ENCODE data around the gene RREB1. TPM values are rescaled to one million over a fixed set of nuclear protein-coding genes. Genes with fewer than 3 reads are reported as not detected.

The RREB1 gene
- polyA plus RNA-seq, 1 donor from 2014 or later = not detected

DNA sequence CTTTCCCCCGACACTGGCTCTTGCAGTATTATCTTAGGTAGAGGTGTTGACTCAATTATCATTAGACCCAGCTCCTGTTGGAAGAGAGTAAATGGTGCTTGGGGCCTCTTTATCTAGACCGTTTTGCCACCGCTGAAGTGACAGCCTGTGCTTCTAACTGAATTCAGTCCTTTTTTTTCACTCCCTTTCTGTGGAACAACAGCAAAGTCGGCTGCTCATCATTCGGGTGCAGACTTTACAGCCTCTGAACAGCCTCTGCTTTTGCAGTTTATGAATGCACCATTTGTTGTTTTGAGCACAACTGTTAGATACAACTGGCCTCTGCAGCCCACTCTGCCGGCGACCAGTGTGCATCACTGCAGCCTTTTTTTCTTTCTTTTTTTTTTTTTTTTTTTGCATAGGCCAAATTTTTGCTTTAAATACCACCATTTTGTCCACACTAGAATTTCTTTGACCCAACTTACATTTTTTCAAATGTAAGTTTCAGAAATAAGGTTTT lies 35.8 kb downstream of the RREB1 start:
- H3F3A ChIP-seq (ENCODE audit: insufficient read depth, low read length, poor library complexity, severe bottlenecking) = no peaks in the 10 kb centered on the region

DNA sequence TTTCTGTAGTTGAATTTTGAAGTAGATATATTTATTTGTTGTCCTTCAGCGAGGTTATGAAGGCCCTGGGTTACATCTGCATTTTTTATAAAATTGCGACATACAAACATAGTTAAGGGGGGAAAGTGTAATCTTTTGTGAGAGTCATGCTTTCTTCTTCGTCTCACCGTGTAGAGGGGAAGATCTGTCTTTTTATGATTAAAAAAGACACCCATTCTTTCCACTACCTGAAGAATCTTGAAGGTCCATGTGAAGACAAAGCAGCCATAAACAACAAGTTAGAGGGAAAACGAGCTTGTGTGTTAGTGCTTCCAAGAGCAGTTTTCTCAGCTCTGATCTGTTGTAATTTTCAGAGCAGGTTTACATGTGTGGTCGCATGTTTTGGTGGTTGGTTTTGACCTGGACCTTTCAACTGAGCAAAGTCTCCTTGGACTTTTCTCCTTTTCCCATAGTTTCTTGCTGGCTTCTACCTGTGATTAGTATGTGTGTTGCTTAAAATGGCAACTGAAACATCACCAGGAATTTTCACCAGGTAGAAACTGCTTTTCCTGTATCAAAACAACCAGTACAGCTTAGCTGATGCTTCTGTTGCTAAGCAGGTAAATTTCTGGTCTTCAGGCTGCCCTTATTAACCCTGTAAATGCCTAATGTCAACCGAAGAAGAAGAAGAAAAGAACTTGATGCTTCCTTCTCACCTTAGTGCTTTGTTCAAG lies 37.3 kb downstream of the RREB1 start:
- Histone ChIP-seq H3K27ac (ENCODE audit: low read length) (no peak overlapping the region), H3K4me3 (ENCODE audit: low read length) (no peak overlapping the region), H3K27me3 (ENCODE audit: insufficient read depth, low read depth, low read length) (no peaks in the 10 kb centered on the region), H3K4me2 (ENCODE audit: low read length) (no peak overlapping the region), H3F3A (ENCODE audit: insufficient read depth, low read length, poor library complexity, severe bottlenecking) (no peaks in the 10 kb centered on the region), H3K9ac (ENCODE audit: low read length) (no peak overlapping the region), H3K9me2 (ENCODE audit: insufficient read depth, low read length) (no peaks in the 10 kb centered on the region), H4K20me1 (ENCODE audit: insufficient read depth) (no peaks in the 10 kb centered on the region), H3K9me3 (ENCODE audit: low read length) (no peaks in the 10 kb centered on the region), H3K36me3 (ENCODE audit: insufficient read depth, low read length) (no peaks in the 10 kb centered on the region), H3K79me2 (replicated peaks; ENCODE audit: insufficient read depth, low read length) (no peaks in the 10 kb centered on the region), H2AFZ (ENCODE audit: low read depth, low read length) (no peak overlapping the region)
- TF ChIP-seq, protein P1, sequence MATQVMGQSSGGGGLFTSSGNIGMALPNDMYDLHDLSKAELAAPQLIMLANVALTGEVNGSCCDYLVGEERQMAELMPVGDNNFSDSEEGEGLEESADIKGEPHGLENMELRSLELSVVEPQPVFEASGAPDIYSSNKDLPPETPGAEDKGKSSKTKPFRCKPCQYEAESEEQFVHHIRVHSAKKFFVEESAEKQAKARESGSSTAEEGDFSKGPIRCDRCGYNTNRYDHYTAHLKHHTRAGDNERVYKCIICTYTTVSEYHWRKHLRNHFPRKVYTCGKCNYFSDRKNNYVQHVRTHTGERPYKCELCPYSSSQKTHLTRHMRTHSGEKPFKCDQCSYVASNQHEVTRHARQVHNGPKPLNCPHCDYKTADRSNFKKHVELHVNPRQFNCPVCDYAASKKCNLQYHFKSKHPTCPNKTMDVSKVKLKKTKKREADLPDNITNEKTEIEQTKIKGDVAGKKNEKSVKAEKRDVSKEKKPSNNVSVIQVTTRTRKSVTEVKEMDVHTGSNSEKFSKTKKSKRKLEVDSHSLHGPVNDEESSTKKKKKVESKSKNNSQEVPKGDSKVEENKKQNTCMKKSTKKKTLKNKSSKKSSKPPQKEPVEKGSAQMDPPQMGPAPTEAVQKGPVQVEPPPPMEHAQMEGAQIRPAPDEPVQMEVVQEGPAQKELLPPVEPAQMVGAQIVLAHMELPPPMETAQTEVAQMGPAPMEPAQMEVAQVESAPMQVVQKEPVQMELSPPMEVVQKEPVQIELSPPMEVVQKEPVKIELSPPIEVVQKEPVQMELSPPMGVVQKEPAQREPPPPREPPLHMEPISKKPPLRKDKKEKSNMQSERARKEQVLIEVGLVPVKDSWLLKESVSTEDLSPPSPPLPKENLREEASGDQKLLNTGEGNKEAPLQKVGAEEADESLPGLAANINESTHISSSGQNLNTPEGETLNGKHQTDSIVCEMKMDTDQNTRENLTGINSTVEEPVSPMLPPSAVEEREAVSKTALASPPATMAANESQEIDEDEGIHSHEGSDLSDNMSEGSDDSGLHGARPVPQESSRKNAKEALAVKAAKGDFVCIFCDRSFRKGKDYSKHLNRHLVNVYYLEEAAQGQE (IDR thresholded peaks at IDR 0.05; ENCODE audit: borderline replicate concordance) = no peak
- TF ChIP-seq TAF1 (IDR thresholded peaks at IDR 0.05; ENCODE audit: low read depth) (no peak), POLR2AphosphoS5 (IDR thresholded peaks at IDR 0.05) (no peak), MXI1 (conservative IDR thresholded peaks at IDR 0.05; ENCODE audit: poor library complexity, severe bottlenecking) (no peak), SMC3 (conservative IDR thresholded peaks at IDR 0.05; ENCODE audit: poor library complexity) (no peak), EZH2 (IDR thresholded peaks at IDR 0.05; ENCODE audit: borderline replicate concordance, insufficient read depth, low read length, poor library complexity, severe bottlenecking) (no peak), EP300 (conservative IDR thresholded peaks at IDR 0.05; ENCODE audit: poor library complexity, severe bottlenecking) (no peak), RAD21 (conservative IDR thresholded peaks at IDR 0.05) (no peak)
- TF ChIP-seq, protein P2, sequence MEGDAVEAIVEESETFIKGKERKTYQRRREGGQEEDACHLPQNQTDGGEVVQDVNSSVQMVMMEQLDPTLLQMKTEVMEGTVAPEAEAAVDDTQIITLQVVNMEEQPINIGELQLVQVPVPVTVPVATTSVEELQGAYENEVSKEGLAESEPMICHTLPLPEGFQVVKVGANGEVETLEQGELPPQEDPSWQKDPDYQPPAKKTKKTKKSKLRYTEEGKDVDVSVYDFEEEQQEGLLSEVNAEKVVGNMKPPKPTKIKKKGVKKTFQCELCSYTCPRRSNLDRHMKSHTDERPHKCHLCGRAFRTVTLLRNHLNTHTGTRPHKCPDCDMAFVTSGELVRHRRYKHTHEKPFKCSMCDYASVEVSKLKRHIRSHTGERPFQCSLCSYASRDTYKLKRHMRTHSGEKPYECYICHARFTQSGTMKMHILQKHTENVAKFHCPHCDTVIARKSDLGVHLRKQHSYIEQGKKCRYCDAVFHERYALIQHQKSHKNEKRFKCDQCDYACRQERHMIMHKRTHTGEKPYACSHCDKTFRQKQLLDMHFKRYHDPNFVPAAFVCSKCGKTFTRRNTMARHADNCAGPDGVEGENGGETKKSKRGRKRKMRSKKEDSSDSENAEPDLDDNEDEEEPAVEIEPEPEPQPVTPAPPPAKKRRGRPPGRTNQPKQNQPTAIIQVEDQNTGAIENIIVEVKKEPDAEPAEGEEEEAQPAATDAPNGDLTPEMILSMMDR (IDR thresholded peaks at IDR 0.05; ENCODE audit: poor library complexity, severe bottlenecking) = no peak

More for the DNA sequence above, 35.8 kb downstream of the RREB1 start:
- Histone ChIP-seq H3K36me3 (ENCODE audit: insufficient read depth, low read length) (no peaks in the 10 kb centered on the region), H2AFZ (ENCODE audit: low read depth, low read length) (no peak overlapping the region), H3K9ac (ENCODE audit: low read length) (no peak overlapping the region), H3K27ac (ENCODE audit: low read length) (no peak overlapping the region), H3K9me3 (ENCODE audit: low read length) (no peaks in the 10 kb centered on the region), H3K27me3 (ENCODE audit: insufficient read depth, low read depth, low read length) (no peaks in the 10 kb centered on the region), H4K20me1 (ENCODE audit: insufficient read depth) (no peaks in the 10 kb centered on the region), H3K9me2 (ENCODE audit: insufficient read depth, low read length) (no peaks in the 10 kb centered on the region), H3K79me2 (replicated peaks; ENCODE audit: insufficient read depth, low read length) (no peaks in the 10 kb centered on the region), H3K4me2 (ENCODE audit: low read length) (no peak overlapping the region), H3K4me3 (ENCODE audit: low read length) (no peak overlapping the region)
- no peak for TF ChIP-seq SMC3 (conservative IDR thresholded peaks at IDR 0.05; ENCODE audit: poor library complexity)
- TF ChIP-seq, protein P2 (IDR thresholded peaks at IDR 0.05; ENCODE audit: poor library complexity, severe bottlenecking) = no peak
- no peak for TF ChIP-seq EZH2 (IDR thresholded peaks at IDR 0.05; ENCODE audit: borderline replicate concordance, insufficient read depth, low read length, poor library complexity, severe bottlenecking)
- TF ChIP-seq POLR2AphosphoS5 (IDR thresholded peaks at IDR 0.05) = no peak
- no peak for TF ChIP-seq MXI1 (conservative IDR thresholded peaks at IDR 0.05; ENCODE audit: poor library complexity, severe bottlenecking)
- no peak for TF ChIP-seq TAF1 (IDR thresholded peaks at IDR 0.05; ENCODE audit: low read depth)
- TF ChIP-seq, protein P1 (IDR thresholded peaks at IDR 0.05; ENCODE audit: borderline replicate concordance) = no peak
- no peak for TF ChIP-seq RAD21 (conservative IDR thresholded peaks at IDR 0.05)
- TF ChIP-seq EP300 (conservative IDR thresholded peaks at IDR 0.05; ENCODE audit: poor library complexity, severe bottlenecking) = no peak
